GM19468 (cell line): ENCODE results near the gene MAPK8IP2.

Experiments used
- ATAC-seq: cut with Tn5 transposase; IDR thresholded peaks from one replicate; pipeline ENCODE4 v1.9.1; 2021; ENCODE audit warnings: mild to moderate bottlenecking, moderate library complexity, moderate number of reproducible peaks; ENCODE audit not compliant: unreplicated experiment; ENCODE audit errors: extremely low read depth

The MAPK8IP2 gene

GRCh38 chr22:50574383-50574755 lies 26.2 kb upstream of the MAPK8IP2 start:
- no peak for ATAC-seq

GRCh38 chr22:50575426-50575941 lies 25.1 kb upstream of the MAPK8IP2 start:
- no peak for ATAC-seq

GRCh38 chr22:50576070-50576469 lies 24.5 kb upstream of the MAPK8IP2 start:
- no peak for ATAC-seq

- no peak for ATAC-seq
Observed at GRCh38 chr22:50576806-50577696, 23.5 kb upstream of the MAPK8IP2 start.

- no peak for ATAC-seq
Observed at GRCh38 chr22:50577697-50577986, 23.0 kb upstream of the MAPK8IP2 start.

GRCh38 chr22:50577987-50578775 lies 22.4 kb upstream of the MAPK8IP2 start, which contains the start of gene CPT1B:
Gene CPT1B, minus strand, starts transcription at chr22:50578427. Its CDS starts 512 bp downstream, at chr22:50577915.
- no peak for ATAC-seq

GRCh38 chr22:50578776-50579310 lies 21.8 kb upstream of the MAPK8IP2 start:
- ATAC-seq: no peak

- ATAC-seq: no peak
Observed at GRCh38 chr22:50579752-50580151, 20.8 kb upstream of the MAPK8IP2 start.

- ATAC-seq: no peak
Observed at GRCh38 chr22:50581031-50581949, 19.3 kb upstream of the MAPK8IP2 start.

- no peak for ATAC-seq
Observed at GRCh38 chr22:50581950-50582492, 18.6 kb upstream of the MAPK8IP2 start.

- peak; percentile 85 for ATAC-seq
Observed at GRCh38 chr22:50582493-50583293, 17.9 kb upstream of the MAPK8IP2 start, which contains the start of gene CHKB. Gene CHKB, minus strand, starts transcription at chr22:50582849. Its CDS starts 68 bp downstream, at chr22:50582781.

- no peak for ATAC-seq
Observed at GRCh38 chr22:50583294-50583861, 17.2 kb upstream of the MAPK8IP2 start.

GRCh38 chr22:50584106-50585096 lies 16.2 kb upstream of the MAPK8IP2 start:
- no peak for ATAC-seq

- no peak for ATAC-seq
Observed at GRCh38 chr22:50585238-50585637, 15.4 kb upstream of the MAPK8IP2 start.

GRCh38 chr22:50585781-50586180 lies 14.8 kb upstream of the MAPK8IP2 start:
- ATAC-seq: no peak

- ATAC-seq: no peak
Observed at GRCh38 chr22:50586416-50586815, 14.2 kb upstream of the MAPK8IP2 start.

- ATAC-seq: no peak
Observed at GRCh38 chr22:50587407-50587806, 13.2 kb upstream of the MAPK8IP2 start.
